T-helper 2 cell treated with Interferon-gamma antibody and Interleukin-4, amounts not matched to agents 100 ng/mL and 5 ng/mL, for 36 hours (primary cell): ENCODE data around the gene SCN8A. TPM values are rescaled to one million over a fixed set of nuclear protein-coding genes. Genes with fewer than 3 reads are reported as not detected.

ENCODE experiments used
- intact Hi-C: fragments of 100-400 bp; cut with micrococcal nuclease; formaldehyde crosslinking; loops from one replicate; pipeline ENCODE4 v1.15.1; 2023
- total RNA-seq: library from RNA; stranded (reverse); gene quantifications from 2 replicates; pipeline ENCODE4 v1.2.3, GENCODE V29; 2022

SCN8A gene
- total RNA-seq, 1 donor from 2014 or later, result 0.64 TPM

DNA sequence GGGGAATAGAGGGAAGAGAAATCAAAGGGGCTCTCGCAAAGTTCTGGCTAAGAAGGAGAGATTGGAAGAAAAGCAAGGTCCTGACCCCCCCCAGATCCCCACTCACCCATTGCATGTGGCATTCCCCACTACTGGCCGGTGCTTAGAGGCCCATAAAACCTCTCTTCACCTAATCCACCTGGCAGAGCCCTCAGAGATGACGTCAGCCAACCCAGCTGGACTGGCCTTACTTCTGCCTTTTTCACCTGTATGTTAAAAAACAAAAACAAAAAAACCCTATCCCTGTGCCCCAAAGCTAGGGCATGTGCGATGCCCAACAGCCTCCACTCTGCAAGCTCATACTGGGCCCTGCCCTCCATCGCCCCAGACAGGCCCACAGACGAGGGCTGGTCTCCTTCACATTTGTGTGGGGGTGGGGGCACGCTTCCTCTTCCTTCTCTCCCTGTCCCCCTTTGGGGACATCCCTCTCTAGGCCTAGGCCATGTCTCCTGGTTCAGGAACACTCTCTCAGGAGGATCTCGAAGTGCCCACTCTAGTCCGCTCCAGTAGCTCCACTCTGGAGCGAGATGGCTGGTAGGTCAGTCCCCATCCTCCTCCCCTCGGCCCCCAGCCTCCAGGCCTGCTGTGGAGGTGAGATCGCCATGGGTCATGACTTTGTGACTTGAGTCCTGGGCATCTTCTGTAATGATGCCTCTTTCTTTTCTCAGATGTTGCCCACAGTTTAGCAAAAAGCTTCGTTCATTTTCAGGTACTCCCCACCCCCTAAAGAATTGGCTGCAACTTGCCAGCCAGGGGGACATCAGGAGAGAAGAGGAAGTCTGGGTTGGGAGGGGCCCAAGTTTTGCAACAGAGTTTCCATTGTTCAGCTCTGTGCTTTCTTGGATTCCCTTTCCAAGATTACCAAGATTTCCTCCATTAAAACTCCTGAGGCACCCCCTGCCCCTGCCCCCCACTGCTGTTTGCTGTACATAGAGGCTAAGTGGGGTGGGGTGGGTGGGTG lies 220.5 kb downstream of the SCN8A start:
- intact Hi-C loops, result no loop called here

DNA sequence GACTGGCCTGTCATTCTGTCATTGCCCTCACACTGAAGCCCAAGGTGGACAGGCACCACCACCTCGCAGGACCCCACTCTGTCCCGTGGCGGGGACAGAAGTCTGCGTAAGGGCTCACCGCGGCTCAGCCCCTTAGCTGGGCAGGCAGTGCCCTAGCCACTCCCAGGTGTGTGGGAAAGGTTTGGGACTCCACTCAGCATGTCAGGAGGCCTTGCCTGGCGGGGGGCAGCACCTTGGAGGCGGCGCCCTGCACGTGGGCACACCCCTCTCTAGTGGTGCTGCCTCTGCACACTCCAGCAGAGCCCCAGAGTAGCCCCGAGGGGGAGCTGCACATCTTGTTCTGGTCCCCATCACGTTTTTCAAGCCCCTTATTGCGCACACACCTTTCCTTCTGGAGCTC lies 221.8 kb downstream of the SCN8A start:
- intact Hi-C loops, result no loop called here

DNA sequence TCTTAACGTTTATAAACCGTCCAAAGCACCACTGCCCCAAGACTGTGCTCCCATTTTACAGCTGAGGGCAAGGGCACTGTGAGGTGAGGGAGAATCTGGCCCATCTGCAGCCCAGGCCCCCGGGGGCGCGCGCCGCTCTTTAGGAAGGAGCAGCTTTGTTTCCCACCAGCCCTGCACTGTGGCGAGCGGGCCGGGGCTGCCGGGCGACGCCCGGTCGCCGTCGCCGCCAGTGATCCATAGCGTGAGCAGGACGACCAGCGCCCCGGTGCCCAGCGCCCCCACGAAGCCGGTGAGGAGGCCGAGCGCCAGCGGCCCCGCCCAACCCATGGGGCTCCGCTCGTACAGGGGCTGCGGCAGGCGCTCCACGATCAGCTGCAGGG lies 222.9 kb downstream of the SCN8A start:
- intact Hi-C loops, result no loop called here

DNA sequence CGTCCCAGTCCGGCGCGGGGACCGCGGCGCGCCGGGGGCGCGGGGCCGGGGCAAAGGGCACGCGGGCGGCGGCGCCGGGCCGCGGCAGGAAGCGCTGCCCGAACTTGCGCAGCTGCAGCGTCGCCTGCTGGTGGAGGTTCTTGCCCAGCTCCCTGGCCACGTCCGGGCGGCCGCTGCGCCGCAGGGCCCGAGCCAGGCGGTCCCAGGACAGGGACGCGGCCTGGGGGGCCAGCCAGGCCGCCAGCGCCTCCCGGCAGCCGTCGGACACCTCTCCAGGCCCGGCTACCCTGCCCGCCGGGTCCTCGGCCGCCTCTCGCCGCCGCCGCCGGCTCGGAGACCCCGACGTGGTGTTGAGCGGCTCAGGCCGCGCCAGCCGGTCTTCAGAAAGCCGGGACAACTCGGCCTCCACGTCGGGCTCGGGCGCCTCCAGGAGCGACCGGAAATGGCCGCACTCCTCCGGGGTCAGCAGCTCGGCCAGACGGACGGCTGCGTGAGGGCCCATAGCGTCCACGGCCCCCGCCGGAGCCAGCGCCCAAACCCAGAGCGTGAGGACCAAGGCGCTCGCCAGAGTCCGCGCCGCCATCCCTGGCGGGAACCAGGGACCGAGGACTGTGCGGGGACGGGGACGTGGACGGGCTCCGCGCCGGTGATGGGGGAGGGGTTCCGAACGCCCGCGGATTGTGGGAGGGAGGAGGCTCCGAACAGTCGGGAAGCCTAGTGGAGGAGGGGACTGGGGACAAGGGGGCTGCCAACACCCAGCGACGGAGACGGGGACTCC lies 223.5 kb downstream of the SCN8A start:
- intact Hi-C loops, result no loop called here

DNA sequence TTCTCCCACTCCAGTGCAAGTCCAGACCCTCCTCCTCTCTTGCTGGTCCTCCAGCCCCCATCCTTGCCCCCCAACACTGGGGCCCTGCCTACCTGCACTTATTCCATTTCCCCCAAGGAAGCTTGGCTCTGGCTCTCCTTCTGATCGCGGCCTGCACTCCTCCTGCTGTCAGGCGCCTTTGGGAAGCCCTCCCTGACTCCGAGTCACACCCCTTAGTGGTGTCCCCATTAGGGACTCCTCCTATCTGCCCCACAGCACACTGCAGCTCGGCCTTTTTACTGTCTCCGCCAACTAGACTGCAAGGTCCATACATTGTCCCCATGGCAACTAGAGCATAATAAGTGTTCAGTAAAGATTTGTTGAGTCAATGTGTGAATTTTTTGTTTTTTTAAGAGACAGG lies 224.5 kb downstream of the SCN8A start:
- intact Hi-C loops, result no loop called here

DNA sequence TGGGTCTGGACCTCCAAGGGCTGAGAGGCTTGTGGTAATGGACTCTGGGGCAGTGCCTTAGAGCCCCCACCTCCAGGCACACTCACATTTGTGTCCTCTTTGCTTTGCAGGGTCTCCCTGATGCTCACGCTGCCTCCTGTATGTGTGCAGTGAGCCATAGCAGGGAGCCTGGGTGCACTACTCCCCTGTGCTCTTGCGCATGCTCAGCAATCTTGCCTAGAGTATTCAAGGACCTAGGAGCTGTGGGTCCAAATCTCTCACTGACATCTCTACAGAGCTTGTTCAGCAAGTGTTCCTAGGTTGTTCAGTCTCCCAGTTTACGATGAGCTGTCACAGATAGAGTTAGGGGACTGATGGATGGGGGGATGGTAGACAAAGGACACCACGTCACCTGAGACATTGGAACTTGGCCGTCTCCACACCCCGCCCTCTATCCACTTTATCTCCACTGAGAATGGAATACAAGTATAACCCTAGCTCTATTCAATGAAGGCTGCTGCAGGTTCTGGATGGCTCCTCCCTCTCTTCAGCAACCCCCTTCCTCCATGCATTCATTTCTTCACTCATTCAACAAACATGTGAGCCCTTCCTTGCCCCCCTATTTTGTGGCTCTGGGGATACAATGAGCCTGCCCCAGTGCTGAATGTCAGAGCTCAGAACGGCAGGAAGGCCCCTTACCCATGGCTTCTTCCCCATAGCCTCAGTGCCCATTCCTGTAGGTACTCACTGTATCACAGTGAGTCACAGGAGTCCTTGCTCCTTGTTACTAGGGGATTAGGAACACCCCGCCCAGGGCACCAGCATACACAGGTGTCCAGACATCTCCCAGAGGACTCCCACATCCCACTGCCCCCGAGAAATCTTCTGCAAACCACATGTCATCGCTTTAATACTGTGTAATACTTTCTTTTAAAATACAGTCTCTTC lies 226.3 kb downstream of the SCN8A start:
- intact Hi-C loops, result no loop called here

DNA sequence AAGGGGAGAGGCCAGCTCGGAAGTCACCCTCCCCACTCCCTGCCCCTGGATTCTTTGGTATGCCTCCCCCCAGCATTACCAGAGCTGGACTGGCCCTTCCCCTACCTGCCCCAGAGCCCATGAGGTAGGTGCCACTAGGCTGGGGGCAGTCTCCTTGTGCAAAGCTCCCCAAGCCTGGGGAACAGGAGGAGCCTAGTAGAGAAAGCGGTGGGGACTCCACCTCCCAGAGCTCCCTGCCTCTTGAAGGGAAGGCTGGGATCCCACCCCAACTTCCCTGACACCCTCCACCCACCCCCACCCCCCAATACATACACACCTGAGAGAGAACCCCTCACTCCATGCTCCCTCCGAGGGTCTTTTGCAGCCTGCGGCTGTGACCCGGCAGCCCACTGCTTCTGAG lies 227.1 kb downstream of the SCN8A start:
- intact Hi-C loops, result no loop called here

DNA sequence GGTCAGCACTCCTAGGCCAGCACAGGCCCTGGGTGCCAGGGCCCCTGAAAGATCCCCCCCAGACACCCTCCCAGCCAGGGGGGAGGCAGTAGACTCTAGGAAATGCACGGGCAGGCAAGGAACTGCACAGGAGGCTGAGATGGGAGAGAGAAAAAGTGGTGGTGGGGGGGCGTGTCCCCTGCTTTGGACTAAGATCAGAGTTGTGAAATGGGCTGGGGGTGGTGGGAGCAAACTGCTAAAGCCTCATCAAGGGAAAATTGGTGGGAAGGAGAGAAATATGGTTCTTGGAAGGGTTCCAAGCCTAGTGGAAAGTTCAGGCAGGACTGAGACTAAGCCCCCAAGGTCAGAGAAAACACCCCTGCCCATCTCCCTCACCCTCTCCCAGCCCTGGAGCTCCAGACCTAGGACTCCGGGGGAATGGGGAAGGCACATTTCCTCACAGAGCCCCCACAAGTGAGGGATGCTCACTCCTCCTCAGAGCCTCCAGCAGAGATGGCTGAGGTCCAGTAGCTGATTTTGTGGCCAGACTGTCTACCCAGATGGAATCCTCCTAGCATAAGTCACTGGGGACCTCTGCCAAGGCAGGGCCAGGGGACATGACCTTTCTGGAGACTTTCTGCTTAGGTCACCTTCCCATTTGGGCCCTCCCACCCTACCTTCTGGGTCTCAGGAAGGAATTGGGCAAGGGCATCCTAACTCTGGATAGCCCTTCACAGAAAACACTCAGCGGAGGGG lies 227.7 kb downstream of the SCN8A start:
- intact Hi-C loops, result no loop called here

DNA sequence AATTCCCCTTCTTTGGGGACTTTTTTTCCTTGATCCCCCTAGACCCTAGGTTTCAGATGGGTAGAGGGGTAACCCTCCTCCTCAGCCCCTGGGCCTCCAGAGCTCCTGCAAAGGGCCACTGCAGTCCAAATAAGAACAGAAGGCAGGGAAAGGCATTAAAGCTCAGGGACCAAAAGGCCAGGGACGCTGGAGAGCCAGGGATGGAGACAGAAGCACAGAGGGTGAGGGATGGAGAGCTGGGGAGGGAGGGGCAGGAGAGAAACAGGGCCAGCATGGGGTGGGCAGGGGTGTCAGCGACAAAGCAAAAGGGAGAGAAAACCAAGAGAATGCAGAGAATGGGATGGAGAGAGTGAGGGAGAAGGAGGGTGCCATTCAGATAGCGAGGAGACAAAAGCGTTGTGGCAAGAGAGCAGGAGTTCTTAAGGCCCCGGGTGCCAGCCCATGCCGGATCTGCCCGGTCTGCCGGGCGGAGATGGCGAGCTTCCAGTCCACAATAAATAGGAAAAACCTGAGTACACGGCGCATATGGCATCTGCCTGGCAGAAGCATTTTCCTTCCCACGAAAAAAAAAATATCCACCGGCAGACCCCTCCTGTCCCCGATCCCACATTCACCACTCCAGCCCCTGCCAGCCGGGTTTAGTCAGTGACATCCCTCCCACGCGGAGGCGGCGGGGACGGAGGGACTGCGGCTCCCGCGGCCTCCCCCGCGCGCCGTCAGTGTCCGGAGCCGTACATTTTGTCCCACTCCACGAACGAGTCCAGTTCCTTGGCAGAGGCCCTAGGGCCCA lies 228.9 kb downstream of the SCN8A start:
- intact Hi-C loops, result loop anchor here (5.0 kb wide), 1 partner anchor 398 kb away; the partner anchor contains the start of gene SLC4A8

DNA sequence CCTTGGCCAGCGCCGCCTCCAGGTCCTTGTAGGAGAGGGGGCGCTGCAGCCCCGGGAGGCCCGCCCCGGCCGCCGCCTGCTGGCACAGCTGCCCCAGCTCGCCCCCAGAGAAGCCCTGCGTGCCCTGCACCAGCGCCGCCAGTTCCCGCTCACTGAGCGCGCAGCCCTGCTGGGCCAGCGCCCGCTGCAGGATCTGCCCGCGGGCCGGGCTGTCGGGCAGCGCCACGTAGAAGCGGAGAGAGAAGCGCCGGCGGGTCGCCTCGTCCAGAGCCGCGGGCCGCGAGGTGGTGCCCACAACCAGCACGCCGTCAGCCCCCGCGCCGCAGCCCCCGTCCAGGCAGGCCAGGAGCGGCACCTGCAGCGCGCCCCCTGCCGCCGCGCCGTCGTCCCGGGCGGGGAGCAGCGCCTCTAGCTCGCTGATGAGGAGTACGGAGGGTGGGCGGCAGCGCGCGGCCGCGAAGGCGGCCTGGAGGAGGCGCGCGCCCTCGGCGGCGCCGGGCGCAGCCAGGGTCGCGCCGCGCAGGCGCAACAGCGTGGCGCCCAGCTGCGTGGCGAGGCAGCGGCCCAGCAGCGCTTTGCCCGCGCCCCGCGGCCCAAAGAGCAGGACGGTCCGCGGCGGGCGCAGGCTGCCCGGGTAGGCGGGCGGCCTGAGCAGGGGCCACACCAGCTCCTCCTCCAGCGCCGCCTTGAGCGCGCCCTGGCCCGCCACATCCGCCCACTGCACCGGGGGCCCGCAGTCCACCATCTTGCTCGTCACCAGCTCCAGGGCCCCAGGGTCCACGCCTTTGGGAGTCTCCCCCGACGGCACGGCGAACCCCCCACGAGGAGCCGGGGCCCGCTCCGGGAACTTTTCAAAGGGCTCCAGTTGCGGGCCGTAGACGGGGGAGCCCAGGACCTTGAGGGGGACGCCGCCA lies 229.8 kb downstream of the SCN8A start:
- intact Hi-C loops, result loop anchor here (5.0 kb wide), 1 partner anchor 398 kb away; the partner anchor contains the start of gene SLC4A8

DNA sequence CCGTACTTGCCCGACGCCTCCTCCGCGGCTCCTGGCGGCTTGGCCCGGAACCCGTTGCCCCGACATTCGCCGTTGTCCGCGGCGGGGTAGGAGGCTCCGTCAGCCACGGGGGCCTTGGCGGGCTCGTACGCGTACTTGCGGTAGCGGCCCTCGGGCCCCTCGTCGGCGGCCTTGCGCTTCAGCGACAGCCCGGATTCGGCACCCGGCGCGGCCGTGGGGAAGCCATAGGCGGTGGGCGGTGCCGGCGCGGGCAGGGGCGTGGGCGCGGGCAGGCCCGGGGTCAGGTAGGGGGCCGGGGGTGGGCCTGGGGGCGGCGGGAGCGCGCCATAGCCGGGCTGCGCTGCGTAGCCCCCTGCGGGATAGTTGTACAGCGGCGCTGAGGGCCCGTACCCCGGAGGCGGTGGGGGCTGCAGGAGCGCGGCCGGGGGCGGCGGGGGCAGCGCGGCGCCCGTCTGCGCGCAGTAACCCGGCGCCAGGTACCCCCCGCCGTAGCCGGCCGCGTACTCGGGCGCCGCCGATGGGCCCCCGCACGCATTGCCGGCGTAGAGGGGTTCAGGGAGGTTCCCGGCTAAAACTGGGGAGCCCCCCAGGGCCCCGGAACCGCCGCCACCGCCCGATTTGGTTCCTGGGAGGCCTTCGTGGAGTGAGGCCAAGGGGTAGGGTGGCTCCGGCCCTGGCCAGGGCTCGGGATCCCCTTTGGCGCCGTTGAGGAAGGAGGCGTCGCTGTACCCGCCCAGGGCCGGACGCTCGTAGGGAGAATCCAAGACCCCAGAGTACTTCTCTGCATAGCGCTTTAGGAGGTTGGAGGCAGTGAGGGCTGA lies 230.6 kb downstream of the SCN8A start:
- intact Hi-C loops, result loop anchor here (5.0 kb wide), 1 partner anchor 399 kb away; the partner anchor contains the start of gene SLC4A8

DNA sequence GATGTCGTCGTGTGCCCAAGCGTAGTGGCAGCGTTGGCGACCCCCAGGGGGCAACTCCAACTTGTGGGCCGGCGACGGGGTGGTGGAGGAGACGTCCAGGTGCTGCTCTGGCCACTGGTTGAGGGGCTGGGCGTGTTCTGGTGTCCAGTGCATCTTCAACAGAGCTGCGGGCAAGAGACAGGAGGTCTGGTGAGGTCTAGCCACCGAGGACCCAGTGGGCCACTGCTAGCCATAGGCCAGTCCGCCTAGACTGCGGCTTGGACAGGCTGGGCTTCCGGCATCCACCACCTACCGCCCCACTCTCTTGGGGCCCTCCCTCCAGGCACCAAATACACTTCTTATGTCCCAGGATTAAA lies 231.2 kb downstream of the SCN8A start:
- intact Hi-C loops, result loop anchor here (5.0 kb wide), 1 partner anchor 400 kb away; the partner anchor contains the start of gene SLC4A8

DNA sequence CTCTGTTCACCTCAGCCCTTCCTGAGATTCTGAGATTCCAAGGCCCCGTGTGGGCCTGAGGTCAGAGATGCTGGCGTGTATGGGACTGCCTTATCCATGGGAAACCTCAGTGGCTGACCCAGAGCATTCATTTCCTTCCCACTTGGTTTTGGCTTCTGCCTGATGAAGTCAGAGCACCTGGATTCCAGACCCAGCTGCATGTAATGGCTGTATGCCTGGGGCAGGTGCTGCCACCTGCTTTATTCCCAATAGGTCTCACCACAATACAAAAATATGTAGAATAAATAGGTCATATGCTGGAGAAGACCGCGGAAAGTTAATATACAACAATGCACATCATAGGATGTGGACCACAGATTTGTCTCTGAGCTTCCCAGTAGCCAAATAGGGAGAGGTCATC lies 231.9 kb downstream of the SCN8A start:
- intact Hi-C loops, result loop anchor here (5.0 kb wide), 1 partner anchor 401 kb away; the partner anchor contains the start of gene SLC4A8

DNA sequence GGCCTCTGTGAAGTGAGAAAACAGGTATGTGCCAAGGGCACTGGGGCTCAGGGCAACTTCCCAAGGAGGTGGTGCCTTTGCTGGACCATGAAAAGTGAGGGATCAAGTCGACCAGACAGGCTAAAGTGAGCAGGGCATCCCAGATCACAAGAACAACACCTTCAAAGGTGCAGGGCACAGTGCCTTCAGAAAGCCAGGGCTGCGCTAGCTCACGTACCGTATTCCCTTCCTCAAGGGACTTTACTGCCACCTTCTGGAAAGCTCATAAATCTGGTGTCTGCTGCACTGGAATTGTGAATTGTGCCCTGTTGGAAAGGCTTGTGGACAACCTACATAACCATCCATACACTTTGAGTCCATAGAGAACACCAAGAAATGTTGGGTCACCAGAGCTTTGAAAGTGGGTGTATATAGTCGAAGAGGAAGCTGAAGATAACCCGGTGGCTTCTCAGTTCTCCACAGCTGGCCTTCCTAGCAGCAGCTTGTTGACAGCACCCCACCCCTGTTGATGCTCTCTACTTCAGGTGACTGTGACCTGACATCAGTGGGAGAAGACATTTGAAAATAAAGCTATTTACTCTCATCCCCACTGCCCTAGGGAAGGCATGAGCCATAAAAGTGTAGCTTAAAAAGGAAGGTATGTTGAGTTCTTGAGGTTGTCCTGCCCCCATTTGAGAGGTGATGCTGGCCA lies 233.0 kb downstream of the SCN8A start:
- intact Hi-C loops, result loop anchor here (5.0 kb wide), 1 partner anchor 402 kb away; the partner anchor contains the start of gene SLC4A8

DNA sequence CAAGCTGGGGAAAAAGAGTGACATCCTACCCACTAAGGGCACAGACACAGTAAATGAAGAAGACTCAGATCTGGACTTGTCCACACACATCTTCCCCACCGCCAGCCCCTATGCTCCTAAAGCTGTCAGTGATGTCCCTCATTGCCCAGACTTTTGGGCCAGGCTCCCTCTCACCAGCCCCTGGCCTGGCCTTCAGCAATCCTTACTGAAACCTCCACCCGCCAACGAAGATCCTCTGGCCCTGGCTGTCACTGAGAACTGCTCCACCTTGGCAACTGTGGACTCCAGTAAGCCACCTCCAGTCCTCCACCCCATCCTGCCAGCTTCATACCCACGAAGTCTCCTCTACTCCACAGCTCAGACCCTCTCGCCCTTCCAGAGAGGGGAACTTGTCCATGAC lies 234.2 kb downstream of the SCN8A start:
- intact Hi-C loops, result no loop called here

DNA sequence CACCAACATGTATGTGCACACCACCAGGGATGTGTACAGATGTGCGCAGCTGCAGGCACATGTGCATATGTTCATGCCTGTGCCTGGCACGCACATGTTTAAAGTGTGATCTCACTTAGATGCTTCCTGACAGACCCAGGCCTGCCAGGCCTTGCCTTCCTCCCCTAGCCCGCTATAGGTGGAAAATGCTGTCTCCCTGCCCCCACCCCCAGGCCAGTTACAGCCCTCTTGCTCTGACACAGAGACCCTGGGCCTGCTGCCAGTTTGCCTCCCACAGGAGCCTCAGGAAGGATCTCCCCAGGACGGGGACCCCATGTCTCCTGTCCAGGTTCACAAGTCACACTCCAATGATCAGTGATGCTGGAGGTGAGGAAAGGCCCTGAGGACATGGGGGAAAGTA lies 235.8 kb downstream of the SCN8A start:
- intact Hi-C loops, result no loop called here
